GM23338 (cell line): ENCODE measurements around the gene HSD11B2.

ENCODE experiments used
- CTCF ChIP-seq, 2 experiments: fragments of 200-600 bp in 1 of 2; sonication (generic) in 1 of 2; conservative IDR thresholded peaks; 2 replicates each; pipeline versions ENCODE4 v1.5.1 to v1.6.1; 2016 to 2017; ENCODE audit warnings: antibody characterized with exemption in 2 of 2, low read depth in 2 of 2, mild to moderate bottlenecking in 2 of 2, moderate library complexity in 1 of 2
- EZH2 ChIP-seq: fragments of 200-600 bp; sonication (generic); IDR thresholded peaks from one replicate; pipeline ENCODE4 v1.8.0; 2017; ENCODE audit warnings: antibody characterized with exemption, mild to moderate bottlenecking, low read depth; ENCODE audit not compliant: unreplicated experiment
- POLR2AphosphoS5 ChIP-seq: IDR thresholded peaks from 2 replicates; pipeline ENCODE4 v1.6.1; 2016; ENCODE audit warnings: antibody characterized with exemption, low read depth
- REST ChIP-seq: IDR thresholded peaks from one replicate; pipeline ENCODE4 v1.6.1; 2018; ENCODE audit warnings: antibody characterized with exemption; ENCODE audit not compliant: unreplicated experiment

GRCh38 chr16:67437513-67437912 is 6.6 kb downstream of the HSD11B2 start:
- no peak for TF ChIP-seq EZH2
- TF ChIP-seq POLR2AphosphoS5: no peak
- TF ChIP-seq CTCF (conservative IDR thresholded peaks at IDR 0.05; ENCODE audit: low read depth in 2 of 2): no peak
- no peak for TF ChIP-seq REST
